ENCODE measurements around the gene DZIP1. TPM values are rescaled to one million over a fixed set of nuclear protein-coding genes. Genes with fewer than 3 reads are reported as not detected.

DZIP1 gene
- total RNA-seq, 1 experiment from 2014 or later, result 0.17 TPM

GRCh38 chr13:95544293-95544692 lies 100.2 kb downstream of the DZIP1 start:
- no peaks in the 10 kb centered on the region for H3K9me3 ChIP-seq (ENCODE audit: control insufficient read depth in 1 of 2, insufficient read depth in 1 of 2, low read depth in 1 of 2, low read length in 2 of 2)
- TF ChIP-seq CBX3 (IDR thresholded peaks at IDR 0.05; ENCODE audit: low read depth), result no peak
- TF ChIP-seq JUND (IDR thresholded peaks at IDR 0.05), result no peak
- TF ChIP-seq, protein P1, sequence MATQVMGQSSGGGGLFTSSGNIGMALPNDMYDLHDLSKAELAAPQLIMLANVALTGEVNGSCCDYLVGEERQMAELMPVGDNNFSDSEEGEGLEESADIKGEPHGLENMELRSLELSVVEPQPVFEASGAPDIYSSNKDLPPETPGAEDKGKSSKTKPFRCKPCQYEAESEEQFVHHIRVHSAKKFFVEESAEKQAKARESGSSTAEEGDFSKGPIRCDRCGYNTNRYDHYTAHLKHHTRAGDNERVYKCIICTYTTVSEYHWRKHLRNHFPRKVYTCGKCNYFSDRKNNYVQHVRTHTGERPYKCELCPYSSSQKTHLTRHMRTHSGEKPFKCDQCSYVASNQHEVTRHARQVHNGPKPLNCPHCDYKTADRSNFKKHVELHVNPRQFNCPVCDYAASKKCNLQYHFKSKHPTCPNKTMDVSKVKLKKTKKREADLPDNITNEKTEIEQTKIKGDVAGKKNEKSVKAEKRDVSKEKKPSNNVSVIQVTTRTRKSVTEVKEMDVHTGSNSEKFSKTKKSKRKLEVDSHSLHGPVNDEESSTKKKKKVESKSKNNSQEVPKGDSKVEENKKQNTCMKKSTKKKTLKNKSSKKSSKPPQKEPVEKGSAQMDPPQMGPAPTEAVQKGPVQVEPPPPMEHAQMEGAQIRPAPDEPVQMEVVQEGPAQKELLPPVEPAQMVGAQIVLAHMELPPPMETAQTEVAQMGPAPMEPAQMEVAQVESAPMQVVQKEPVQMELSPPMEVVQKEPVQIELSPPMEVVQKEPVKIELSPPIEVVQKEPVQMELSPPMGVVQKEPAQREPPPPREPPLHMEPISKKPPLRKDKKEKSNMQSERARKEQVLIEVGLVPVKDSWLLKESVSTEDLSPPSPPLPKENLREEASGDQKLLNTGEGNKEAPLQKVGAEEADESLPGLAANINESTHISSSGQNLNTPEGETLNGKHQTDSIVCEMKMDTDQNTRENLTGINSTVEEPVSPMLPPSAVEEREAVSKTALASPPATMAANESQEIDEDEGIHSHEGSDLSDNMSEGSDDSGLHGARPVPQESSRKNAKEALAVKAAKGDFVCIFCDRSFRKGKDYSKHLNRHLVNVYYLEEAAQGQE (IDR thresholded peaks at IDR 0.05; ENCODE audit: low read depth), result no peak
- no peak for TF ChIP-seq CEBPB (IDR thresholded peaks at IDR 0.05; ENCODE audit: low read depth)
- TF ChIP-seq, protein P2, sequence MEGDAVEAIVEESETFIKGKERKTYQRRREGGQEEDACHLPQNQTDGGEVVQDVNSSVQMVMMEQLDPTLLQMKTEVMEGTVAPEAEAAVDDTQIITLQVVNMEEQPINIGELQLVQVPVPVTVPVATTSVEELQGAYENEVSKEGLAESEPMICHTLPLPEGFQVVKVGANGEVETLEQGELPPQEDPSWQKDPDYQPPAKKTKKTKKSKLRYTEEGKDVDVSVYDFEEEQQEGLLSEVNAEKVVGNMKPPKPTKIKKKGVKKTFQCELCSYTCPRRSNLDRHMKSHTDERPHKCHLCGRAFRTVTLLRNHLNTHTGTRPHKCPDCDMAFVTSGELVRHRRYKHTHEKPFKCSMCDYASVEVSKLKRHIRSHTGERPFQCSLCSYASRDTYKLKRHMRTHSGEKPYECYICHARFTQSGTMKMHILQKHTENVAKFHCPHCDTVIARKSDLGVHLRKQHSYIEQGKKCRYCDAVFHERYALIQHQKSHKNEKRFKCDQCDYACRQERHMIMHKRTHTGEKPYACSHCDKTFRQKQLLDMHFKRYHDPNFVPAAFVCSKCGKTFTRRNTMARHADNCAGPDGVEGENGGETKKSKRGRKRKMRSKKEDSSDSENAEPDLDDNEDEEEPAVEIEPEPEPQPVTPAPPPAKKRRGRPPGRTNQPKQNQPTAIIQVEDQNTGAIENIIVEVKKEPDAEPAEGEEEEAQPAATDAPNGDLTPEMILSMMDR (IDR thresholded peaks at IDR 0.05 in 2 of 3, conservative IDR thresholded peaks at IDR 0.05 in 1 of 3; ENCODE audit: borderline replicate concordance in 1 of 3, insufficient read depth in 1 of 3, low read depth in 2 of 3, low read length in 2 of 3), result no peak
- TF ChIP-seq ZFX (IDR thresholded peaks at IDR 0.05), result no peak
- TF ChIP-seq EGR1 (IDR thresholded peaks at IDR 0.05; ENCODE audit: low read depth), result no peak
- TF ChIP-seq EZH2phosphoT487 (IDR thresholded peaks at IDR 0.05; ENCODE audit: borderline replicate concordance), result no peak
- TF ChIP-seq ZNF274 (IDR thresholded peaks at IDR 0.05; ENCODE audit: low read depth, low read length), result no peak
- TF ChIP-seq, protein P3, sequence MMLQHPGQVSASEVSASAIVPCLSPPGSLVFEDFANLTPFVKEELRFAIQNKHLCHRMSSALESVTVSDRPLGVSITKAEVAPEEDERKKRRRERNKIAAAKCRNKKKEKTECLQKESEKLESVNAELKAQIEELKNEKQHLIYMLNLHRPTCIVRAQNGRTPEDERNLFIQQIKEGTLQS (IDR thresholded peaks at IDR 0.05), result no peak
- H3K36me3 ChIP-seq (ENCODE audit: control insufficient read depth in 1 of 2, insufficient read depth in 2 of 2, low read length in 2 of 2), result no peaks in the 10 kb centered on the region
- no peak for ATAC-seq
- CTCF ChIA-PET, result no interaction called here
- no peaks in the 10 kb centered on the region for H3K27me3 ChIP-seq (ENCODE audit: insufficient read depth, low read length)
- H3K4me2 ChIP-seq (ENCODE audit: low read length), result no peak overlapping the region
- RAD21 ChIA-PET (ENCODE audit: low non-redundant PET in 1 of 2, low total read pairs in 2 of 2, uncharacterized antibody in 2 of 2, unreplicated experiment in 2 of 2), result no interaction called here
- intact Hi-C loops (cut with micrococcal nuclease), result no loop called here
- no TSS peak for BruUV-seq (replicated peaks)
- H3K9ac ChIP-seq (ENCODE audit: low read length), result no peak overlapping the region
- POLR2A ChIA-PET, result no interaction called here
- H3K9me2 ChIP-seq (ENCODE audit: insufficient read depth), result no peaks in the 10 kb centered on the region
- H3K27ac ChIP-seq (ENCODE audit: low read depth, low read length), result no peak overlapping the region
- H3K4me1 ChIP-seq (ENCODE audit: control insufficient read depth in 1 of 2, insufficient read depth in 2 of 2, low read length in 2 of 2), result 0 out of 4 replicates have a peak, but pooled peaks cover 0 to 7% of the 10 kb centered on the region in 2 experiments
- H2AFZ ChIP-seq (ENCODE audit: low read depth, low read length, poor library complexity, severe bottlenecking), result no peak overlapping the region
- H4K20me1 ChIP-seq (ENCODE audit: insufficient read depth), result no peaks in the 10 kb centered on the region
- DNase-seq (ENCODE audit: low read depth, low spot score), result no peak
- H3K79me2 ChIP-seq (ENCODE audit: insufficient read depth, low read length), result no peaks in the 10 kb centered on the region
- no peak overlapping the region for H3K4me3 ChIP-seq (replicated peaks in 1 of 2; ENCODE audit: low read depth in 1 of 2, low read length in 2 of 2)

Data from HCT116 (cell line).